Amygdala (tissue), 56 donors: ENCODE measurements around the gene MRPL9.

Source experiments
- DNase-seq, 56 donors: peaks; one replicate each; lab custom pipeline; 2025; lab: John Stamatoyannopoulos, UW

The MRPL9 gene

DNA sequence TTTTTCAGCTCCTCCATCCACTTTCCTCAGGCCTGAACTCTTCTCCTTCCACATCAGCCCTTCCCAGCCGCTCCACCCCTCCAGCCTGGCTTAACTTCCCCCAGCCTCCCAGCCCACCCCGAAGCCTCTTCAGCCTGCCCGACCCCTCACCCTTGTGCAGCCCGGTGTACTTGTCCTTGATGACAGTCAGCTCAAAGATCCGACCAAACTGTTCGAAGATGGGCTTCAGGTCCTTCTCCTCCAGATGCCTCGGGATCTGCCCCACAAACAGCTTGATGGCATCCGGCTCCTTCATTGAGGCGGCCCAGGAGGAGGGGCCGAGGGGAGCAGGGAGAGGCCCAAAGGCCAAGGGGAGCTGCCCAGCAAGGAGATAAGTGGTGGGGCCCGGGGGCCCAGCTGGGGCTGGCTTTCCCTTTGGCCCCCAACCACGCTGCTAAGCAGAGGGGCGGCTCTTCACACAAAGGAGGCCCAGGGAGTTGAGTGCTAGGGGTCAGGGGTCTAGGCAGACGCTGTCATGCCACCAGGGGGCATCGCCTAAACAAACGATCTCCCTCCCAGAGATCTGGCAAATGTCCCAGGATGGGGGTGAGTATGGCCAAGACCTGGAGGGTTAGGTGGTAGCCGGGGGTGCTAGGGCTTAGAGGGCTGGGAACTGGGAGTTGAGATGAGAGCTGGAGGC, 47.4 kb downstream of the MRPL9 start:
- peak in 2 of 56 donors; percentile 22 to 28 for DNase-seq

- no peak for DNase-seq
Measured at GRCh38 chr1:151714820-151715725, 48.2 kb downstream of the MRPL9 start.

- DNase-seq = no peak
Measured at GRCh38 chr1:151713874-151714273, 49.4 kb downstream of the MRPL9 start.

GRCh38 chr1:151713044-151713443, 50.3 kb downstream of the MRPL9 start:
- DNase-seq = no peak

- no peak for DNase-seq
Measured at GRCh38 chr1:151711951-151712350, 51.3 kb downstream of the MRPL9 start.

DNA sequence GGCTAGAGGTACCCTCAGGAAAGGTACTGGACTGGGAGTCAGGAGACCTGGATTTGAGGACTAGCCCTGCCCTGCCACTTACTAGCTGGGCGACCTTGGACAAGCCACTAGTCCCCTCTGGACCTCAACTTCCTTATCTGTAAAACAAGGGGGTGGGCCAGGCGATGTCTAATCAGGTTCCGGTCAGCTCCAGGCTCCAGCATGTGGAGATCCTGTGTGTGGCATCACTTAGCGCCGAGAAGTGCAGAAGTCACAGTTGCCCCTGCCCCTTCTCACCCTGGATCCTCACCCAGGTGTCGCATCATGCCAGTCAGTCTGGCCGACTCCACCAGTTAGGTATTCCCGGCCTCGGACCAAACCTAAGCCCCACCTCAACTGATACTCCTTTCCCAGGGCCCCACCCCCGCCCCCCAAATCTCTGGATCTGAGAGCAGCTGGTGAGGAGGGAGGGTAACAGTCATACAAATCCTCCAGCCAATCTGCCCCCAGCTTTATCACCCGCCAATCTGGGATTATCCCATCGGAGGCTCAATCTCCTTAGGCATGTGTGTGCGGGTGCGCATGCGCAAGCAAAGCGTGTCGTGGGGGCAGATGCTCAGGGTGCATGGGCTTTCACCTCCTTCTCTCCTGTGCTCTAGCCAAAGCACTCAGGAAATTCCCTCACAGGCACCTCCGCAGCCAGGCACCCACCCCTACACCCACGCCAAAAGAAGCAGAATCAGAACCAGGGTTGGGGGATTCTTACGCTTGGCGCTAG, 52.1 kb downstream of the MRPL9 start:
- DNase-seq = peak in 17 of 56 donors; percentile 12 to 48 (median 36)

- peak in 49 of 56 donors; percentile 9 to 92 (median 71) for DNase-seq
Measured at GRCh38 chr1:151710187-151710840, 53.0 kb downstream of the MRPL9 start.
